GM18858 (cell line): ENCODE measurements around the gene OBP2B.
"Not testable (repeated sequence)": the region's sequence is repeated elsewhere in the genome, so short reads cannot be mapped to it uniquely, and the experiment has no call there.

Source experiments
- ATAC-seq: cut with Tn5 transposase; IDR thresholded peaks from one replicate; pipeline ENCODE4 v1.9.1; 2021; ENCODE audit not compliant: unreplicated experiment

The OBP2B gene, protein sequence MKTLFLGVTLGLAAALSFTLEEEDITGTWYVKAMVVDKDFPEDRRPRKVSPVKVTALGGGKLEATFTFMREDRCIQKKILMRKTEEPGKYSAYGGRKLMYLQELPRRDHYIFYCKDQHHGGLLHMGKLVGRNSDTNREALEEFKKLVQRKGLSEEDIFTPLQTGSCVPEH

GRCh38 chr9:133208880-133209300 is at the start of gene OBP2B:
Gene OBP2B, minus strand, starts transcription at chr9:133209250. Its CDS starts 51 bp downstream, at chr9:133209199.
- ATAC-seq: not testable (repeated sequence)

DNA sequence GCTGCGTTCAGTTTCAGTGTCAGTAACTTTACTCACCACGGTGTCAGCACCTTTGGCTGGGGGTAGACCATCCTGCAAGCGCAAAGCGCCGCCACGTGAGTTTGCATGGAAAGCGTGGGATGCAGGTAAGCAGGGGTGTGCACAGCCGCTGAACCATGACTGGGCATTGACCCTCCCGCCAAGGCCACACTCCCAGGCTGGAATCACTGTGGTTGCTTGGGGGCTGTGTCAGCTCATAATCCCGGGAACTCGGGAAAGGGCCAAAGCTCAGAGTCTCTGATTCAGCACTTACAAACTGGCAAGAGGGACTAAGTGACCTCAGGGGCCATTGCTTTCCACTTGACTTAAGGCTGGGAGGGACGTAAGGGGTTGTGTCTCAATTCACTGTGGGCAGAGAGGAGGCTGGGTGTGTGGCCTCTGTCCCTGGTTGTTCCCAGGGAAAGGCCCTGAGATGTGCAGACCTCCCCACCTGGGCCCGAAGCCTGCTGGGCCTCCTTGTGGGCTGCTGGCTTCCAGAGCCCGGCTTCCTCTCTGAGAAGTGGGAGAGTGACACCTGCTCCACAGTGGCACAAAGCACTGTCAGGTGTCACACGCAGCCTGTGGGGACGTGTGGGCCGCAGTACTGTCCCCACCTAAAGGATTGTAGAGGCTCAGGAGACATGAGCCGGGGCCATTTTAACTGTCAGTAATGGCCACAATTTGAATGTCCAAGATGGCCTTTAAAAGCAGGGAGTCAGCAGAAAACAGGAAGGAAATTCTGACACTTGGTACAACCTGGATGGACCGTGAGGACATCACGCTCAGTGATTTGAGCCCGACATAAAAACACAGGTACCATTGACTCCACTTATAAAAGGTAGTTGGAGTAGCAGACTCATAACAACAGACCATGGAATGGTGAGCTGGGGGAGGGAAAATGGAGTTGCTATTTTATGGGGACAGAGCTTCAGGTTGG is 49.3 kb upstream of the OBP2B start:
- ATAC-seq: no peak

GRCh38 chr9:133257465-133257956 is 48.5 kb upstream of the OBP2B start:
- ATAC-seq: no peak

DNA sequence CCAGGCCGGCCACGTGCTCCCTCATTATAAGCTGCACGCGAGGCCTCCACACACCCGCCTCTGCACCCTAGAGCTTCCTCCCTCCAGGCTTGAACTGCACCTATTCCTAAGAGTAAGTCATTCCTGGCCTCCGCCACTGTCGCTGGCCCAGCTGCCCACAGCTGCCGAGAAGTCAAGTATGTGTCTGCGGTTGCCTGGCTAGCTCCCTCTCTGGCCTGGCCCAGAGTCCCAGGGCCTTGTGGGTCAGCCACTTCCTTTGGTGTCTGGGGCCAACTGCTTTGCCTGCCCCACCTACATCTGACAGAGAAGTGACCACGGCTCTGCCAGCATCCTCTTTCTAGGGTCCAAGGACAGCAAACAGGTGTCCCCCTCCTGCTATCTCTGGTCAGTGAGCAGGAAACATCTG is 47.6 kb upstream of the OBP2B start:
- no peak for ATAC-seq

DNA sequence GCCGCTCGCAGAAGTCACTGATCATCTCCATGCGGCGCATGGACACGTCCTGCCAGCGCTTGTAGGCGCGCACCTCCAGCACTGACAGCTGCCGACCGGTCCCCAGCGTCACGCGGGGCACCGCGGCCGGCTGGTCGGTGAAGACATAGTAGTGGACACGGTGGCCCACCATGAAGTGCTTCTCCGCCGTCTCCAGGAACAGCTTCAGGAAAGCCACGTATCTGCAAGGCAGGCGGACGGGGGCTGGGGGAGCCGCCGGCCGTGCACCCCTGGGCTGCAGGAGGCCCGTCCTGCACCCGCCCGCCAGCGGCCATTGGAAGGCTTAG is 47.0 kb upstream of the OBP2B start:
- no peak for ATAC-seq

DNA sequence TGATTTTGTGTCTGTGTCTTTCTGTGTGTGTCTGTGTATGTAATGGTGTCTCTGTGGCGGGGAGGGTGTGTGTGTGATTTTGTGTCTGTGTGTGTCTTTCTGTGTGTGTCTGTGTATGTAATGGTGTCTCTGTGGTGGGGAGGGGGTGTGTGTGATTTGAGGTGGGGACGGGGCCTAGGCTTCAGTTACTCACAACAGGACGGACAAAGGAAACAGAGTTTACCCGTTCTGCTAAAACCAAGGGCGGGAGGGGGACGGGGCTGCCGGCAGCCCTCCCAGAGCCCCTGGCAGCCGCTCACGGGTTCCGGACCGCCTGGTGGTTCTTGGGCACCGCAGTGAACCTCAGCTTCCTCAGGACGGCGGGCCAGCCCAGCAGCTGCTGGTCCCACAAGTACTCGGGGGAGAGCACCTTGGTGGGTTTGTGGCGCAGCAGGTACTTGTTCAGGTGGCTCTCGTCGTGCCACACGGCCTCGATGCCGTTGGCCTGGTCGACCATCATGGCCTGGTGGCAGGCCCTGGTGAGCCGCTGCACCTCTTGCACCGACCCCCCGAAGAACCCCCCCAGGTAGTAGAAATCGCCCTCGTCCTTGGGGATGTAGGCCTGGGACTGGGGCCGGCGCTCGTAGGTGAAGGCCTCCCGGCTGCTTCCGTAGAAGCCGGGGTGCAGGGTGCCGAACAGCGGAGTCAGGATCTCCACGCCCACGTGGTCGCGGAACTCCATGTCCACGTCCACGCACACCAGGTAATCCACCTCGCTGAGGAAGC is 46.5 kb upstream of the OBP2B start:
- ATAC-seq: no peak

GRCh38 chr9:133254471-133254870 is 45.4 kb upstream of the OBP2B start:
- no peak for ATAC-seq

GRCh38 chr9:133253268-133253667 is 44.2 kb upstream of the OBP2B start:
- ATAC-seq: no peak

GRCh38 chr9:133252301-133253020 is 43.4 kb upstream of the OBP2B start:
- ATAC-seq: no peak

- ATAC-seq: no peak
These were observed 42.7 kb upstream of the OBP2B start for GRCh38 chr9:133251773-133252172.

DNA sequence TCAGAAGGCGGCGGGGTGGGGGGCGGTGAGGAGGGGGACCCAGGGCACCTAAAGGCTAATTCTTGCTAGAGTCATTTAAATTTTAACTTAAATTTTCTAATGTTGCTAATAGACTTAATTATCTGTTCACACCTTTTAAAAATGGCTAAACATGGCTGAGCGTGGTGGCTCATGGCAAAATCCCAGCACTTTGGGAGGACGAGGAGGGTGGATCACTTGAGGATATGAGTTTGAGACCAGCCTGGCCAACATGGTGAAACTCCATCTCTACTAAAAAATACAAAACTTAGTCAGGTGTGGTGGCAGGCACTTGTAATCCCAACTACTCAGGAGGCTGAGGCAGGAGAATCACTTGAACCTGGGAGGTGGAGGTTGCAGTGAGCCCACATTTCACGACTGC is 42.2 kb upstream of the OBP2B start:
- not testable (repeated sequence) for ATAC-seq

- ATAC-seq: no peak
These were observed 41.7 kb upstream of the OBP2B start for GRCh38 chr9:133250741-133251170.

- ATAC-seq: no peak
These were observed 40.3 kb upstream of the OBP2B start for GRCh38 chr9:133249337-133249736.

DNA sequence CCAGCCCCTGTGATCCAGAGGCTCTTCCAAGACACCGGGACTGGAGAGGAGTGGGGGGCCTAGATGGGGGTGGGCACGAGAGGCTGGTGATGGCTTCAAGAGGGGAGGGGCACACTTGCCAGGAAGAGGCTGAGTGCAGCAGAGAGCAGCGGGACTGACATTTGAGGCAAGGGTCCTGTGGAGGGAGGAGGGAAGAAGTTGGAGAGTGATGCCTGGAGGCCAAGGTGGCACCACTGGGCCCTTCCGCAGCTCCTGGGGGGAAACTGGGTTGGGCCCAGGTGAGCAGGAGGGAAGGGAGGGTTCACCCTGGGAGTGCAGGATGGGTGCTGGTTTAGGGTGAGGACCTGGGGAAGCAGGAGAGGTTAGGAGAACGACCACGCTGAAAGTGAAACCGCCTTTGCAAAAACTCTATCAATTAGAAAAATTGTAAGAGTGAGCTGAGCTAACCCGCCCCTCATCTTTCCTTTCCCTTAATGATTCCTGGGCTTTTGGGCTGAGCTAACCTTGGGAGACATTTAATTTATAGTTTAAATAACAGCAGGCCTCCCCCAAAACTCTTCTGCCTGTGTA is 39.8 kb upstream of the OBP2B start:
- ATAC-seq: no peak

DNA sequence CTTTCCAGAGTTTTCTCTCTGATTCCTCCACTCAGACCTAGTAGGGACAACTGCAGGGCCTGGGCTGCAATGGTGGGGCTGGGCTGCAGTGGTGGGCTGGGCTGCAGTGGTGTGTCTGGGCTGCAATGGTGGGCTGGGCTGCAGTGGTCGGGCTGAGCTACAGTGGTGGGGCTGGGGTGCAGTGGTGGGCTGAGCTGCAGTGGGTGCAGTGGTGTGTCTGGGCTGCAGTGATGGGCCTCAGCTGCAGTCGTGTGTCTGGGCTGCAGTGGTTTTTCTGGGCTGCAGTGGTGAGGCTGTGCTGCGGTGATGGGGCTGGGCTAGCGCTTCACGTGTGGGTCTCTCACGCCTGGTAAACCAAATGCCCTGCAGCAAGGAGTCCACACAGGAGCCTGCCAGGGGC is 38.6 kb upstream of the OBP2B start:
- no peak for ATAC-seq

DNA sequence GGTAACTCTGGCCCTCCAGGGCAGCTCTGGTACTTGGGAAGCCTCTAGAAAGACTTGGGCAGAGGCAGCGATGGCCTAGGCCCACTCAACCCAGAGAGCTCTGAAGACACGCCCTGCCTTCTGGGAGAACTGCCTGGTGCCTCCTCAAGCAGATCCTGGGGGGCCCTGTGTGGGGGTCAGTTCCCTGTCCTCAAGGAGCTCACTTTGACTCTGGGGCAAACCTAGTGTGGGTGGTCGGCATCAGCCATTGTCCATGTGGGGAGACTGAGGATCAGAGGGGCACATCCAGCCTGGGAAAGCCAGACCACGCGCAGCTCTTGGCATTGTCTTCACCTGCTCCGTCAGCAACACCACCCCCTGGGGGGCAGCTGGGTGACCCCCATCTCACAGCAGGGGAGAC is 37.9 kb upstream of the OBP2B start:
- ATAC-seq: no peak

GRCh38 chr9:133246562-133246961 is 37.5 kb upstream of the OBP2B start:
- ATAC-seq: no peak

DNA sequence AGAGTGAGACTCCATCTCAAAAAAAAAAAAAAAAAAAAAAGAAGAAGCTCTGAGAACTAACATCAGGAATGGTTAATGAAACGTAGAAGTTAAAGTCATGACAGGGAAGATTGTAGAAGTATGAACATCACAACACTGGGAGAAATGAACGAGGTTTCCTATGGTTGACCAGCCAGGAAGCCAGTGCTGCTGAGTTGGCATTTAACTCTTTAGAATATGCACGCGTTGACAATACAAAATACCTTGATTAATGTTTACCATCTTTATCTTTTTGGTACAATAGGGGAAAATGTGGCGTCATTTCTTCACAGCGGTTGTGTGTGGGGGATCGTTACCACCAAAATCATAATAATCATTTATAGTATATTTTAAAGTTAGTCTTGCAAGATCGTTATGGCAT is 33.9 kb upstream of the OBP2B start:
- no peak for ATAC-seq

- no peak for ATAC-seq
These were observed 33.2 kb upstream of the OBP2B start for GRCh38 chr9:133242241-133242640.

DNA sequence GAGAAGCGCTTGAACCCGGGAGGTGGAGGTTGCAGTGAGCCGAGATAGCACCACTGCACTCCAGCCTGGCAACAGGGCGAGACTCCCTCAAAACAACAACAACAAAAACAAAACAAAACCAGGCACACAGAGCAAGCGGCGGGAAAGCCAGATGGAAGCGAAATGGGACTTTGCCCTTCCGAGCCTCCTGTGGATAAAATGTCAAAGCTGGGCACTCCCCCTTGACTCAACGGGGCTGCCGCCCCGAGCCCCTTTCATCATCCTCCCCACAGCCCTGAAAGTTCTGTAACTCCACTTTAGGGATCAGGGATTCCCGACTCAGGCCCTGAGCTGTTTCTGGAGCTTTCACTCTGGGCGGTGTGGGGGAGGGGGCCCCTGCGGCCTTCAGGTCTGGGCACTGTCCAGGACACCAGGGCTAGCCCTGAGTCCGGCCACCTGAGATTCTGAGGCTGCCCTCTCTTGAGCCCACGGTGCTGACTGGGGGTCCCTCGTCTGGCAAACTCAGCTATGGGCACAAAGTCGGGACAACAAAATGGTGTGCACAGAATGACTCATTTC is 30.6 kb upstream of the OBP2B start:
- no peak for ATAC-seq
